Activated CD4-positive, CD25-positive, alpha-beta regulatory T cell treated with anti-CD3 and anti-CD28 coated beads, Interleukin-2, amount 50 U/mL, for 24 hours (primary cell): ENCODE measurements around the gene RAB6D.
"Not testable (repeated sequence)": the region's sequence is repeated elsewhere in the genome, so short reads cannot be mapped to it uniquely, and the experiment has no call there.

Source experiments
- ATAC-seq, 2 donors: fragments of 150-1000 bp; cut with Tn5 transposase; one replicate each; pipeline ENCODE4 v1.10.0; 2021; ENCODE audit warnings: mild to moderate bottlenecking in 1 of 2, moderate library complexity in 1 of 2

Gene RAB6D

DNA sequence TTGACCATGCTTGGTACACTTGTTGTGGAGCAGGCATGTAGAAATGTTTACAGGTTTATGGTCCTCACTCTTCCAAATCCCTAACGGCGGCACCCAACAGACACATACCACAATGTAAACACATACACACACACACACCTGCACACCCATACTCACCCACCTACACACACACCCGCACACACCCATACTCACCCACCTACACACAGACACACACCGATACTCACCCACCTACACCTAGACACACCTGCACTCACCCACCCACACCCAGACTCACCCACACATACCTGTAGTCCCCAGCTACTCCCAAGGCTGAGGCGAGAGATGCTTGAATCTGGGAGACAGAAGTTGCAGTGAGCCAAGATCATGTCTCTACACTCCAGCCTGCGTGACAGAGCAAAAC, 1.5 kb upstream of the RAB6D start:
- no peak for ATAC-seq

DNA sequence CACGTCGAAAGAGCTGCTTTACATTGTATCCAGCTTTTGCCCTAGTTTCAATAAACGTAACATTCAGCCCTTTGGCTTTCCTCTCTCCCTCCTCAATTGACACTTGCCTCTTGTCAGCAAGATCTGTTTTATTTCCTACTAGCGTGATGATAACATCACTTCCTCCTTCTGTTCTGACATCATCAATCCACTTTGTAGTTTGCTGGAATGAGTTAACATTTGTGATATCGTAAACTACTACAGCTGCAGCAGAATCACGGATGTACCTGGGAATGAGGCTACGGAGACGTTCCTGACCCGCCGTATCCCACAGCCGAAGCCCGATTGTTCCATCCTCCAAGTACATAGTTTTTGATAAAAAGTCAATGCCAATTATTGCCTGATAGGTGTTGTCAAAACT, 755 bp downstream of the RAB6D start:
- ATAC-seq, result not testable (repeated sequence)

DNA sequence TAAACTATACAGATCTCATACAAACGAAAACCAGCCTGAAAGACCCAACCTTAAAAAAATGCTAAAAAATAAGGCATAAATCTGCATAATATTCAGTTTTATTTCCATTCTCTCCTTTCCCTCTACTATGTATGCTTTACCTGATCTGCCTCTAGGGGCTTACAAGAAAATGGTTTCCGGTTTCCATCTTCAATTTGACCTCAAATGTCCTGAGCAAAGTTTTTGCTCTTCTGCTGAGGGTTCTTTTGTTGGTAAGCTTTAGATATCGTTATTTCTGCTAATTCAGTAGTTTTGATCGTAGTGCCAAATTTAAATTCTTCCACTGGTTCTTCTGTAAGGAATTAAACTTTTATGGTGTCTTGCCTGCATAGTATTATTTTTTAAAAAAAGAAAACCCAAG, 2.2 kb downstream of the RAB6D start:
- not testable (repeated sequence) for ATAC-seq

DNA sequence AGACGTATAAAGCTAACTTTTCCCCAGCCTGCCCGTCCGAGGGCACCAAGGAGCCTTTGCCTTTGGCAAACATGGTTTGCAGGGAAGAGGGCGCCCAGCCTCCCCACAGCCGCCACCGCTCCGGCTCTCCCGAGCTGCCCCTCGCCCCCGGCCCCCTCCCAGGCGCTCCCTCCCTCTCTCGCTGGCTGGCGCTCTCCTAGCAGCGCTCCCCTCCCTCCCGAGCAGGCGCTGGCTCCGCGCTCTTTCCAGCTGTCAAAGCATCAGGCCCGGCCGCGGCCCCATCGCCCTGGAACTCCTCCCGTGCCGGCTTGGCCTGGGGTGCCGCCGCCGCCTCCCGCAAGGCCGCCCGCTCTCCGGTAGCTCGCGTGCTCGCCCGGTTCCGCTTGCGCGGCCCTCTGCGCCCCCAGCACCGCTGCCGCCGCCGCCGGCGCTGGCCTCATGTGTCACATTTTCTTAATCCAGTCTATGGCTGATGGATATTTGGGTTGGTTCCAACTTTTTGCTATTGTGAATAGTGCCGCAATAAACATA, 10.7 kb downstream of the RAB6D start:
- not testable (repeated sequence) for ATAC-seq

DNA sequence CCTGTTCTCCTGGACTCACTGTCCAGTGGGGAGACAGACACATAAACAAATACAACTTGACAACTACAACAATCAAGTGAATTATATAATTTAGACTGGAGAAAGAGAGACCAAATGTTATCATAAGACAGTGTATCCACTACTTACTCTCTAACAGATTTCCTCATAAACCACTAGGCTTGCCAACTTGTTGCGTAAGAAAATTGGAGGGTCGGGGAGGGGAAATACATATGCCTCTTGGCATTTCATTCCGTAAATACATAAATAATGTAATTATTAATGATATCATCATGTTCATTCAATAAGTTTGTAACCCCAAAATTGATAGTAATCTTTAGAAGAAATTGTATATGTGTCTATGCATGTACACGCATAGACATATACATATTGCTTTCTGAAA, 14.9 kb downstream of the RAB6D start:
- ATAC-seq, result no peak

DNA sequence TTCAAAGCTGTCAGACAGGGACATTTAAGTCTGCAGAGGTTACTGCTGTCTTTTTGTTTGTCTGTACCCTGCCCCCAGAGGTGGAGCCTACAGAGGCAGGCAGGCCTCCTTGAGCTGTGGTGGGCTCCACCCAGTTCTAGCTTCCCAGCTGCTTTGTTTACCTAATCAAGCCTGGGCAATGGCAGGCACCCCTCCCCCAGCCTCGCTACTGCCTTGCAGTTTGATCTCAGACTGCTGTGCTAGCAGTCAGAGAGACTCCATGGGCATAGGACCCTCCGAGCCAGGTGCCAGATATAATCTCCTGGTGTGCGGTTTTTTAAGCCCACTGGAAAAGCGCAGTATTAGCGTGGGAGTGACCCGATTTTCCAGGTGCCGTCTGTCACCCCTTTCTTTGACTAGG, 16.9 kb downstream of the RAB6D start:
- not testable (repeated sequence) for ATAC-seq

DNA sequence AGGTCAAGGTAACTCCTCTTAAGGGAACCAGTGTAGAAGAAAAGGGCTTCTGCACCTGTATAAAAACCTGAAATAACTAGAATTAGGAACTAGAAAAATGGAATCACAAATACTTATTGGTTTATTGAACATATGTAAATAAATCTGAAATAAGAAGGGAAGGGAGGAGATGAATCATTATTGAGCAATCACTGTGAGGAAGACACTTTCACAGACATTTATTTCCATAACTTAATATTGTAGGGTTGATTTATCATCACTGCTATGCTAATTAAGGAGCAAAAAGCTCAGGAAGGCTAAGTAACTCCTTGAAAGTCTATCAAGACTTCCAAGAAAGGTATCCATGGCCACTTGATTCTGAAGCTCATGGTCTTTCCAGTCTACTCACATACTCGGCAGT, 24.7 kb downstream of the RAB6D start:
- not testable (repeated sequence) for ATAC-seq

DNA sequence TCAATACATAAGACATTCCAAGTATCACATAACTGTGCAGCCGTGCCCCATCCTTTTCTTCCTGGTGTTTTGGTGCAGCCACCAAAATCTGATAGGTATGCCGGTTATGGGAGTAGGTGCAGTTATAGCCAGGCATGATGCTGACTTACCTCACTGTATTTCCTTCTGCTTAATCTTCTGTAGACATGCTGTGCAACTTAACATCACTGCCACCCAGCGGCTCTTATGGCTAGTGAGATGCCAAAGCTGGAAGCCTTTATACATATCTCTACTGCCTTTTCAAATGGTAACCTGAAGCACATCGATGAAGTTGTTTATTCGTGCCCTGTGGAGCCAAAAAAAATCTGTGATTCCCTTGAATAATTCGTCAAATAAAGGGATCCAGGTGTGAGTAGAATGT, 28.6 kb downstream of the RAB6D start:
- not testable (repeated sequence) for ATAC-seq

DNA sequence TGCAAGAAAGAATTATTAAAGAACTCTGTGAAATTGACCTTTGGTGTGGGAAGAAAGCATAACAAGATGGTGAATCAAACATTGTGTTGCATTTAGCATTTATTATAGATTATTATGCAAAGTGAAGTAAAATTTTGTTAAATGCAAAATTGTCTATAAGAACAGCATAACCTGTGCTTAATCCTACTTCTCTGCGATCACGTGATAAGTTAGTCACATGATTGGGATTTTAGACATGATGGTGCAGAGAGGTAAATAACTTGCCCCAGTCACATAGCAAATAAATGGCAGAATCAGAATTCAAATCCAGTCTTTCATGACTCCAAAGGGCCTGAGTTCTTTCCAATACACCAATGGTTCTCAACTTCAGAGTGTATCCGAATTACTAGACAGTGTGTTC, 31.3 kb downstream of the RAB6D start:
- not testable (repeated sequence) for ATAC-seq

DNA sequence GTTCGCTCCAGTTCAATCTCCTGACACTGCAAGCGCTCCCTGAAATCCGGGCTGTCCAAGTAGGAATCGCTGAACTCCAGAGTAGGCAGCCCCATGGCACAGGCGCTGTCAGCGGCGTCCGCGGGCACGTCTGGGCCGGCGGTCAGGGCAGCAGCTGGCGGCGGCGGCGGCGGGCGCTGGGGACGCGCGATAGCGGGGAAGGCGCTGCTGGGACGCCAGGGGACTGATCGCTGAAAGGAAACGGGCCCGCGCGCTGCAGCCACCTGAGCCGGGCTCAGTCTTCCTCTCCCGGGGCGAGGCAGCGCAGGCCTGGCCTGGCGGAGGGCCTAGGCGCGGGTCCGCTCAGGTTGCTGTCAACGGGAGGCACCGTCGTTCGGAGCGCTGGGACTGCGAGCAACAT, 33.0 kb downstream of the RAB6D start:
- not testable (repeated sequence) for ATAC-seq

DNA sequence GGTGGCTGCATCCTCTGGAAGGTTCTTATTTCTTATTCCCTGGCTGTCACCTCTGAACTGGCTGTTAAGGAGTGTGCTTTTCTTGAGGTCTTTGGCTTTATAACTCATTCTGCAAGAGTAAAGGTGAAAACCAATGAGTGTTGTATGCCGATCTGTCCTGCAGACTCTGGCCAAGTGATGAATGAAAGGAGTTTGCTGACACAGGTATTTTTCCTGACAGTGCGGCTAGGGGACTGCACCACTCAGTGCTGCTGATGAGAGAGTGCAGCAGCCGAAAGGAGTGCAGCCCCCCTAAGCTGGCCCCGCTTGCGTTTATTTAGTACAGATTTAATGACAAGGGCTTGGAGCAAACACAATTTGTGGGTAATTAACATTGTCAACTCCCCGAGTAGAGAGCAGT, 41.8 kb downstream of the RAB6D start:
- no peak for ATAC-seq

DNA sequence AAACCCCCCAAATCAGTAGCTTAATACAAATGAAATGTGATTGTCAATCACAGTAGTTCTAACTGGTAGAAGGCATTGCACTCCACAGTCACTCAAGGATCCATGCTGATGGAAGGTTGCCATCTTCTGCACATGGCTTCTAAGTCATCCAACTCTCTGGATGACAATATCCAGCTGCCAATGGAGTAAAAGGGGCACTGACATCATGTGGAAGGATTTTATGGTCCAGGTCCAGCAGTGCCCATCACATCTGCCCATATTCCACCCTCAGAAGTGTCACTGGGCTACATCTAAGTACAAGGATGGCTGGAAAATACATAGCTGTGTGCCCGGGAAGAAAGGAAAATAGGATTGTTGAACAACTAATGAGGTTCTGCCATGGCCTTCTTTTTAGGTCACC, 42.6 kb downstream of the RAB6D start:
- ATAC-seq, result not testable (repeated sequence)

DNA sequence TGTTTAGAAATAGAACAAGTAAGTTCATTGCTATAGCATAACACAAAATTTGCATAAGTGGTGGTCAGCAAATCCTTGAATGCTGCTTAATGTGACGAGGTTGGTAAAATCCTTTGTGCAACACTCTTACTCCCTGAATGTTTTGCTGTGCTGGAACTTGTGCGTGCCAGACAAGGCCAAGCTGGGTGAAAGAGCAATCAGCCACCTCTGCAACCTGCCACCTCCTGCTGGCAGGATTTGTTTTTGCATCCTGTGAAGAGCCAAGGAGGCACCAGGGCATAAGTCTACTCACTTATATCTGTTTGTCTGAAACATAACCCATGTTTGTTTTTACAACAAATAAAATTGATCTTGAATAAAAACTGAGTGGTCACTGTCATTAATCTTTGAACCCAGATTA, 53.0 kb downstream of the RAB6D start:
- ATAC-seq, result not testable (repeated sequence)
